Occipital lobe (tissue), 2 donors: ENCODE measurements around the gene HRH3. TPM values are rescaled to one million over a fixed set of nuclear protein-coding genes. Genes with fewer than 3 reads are reported as not detected.

Experiments used
- DNase-seq: peaks from one replicate; lab custom pipeline; 2025; lab: John Stamatoyannopoulos, UW
- total RNA-seq: library from RNA; depleted of rRNA; stranded (reverse); fragments of >200 nt; gene quantifications from one replicate; pipeline ENCODE4 v1.2.3, GENCODE V29; 2014

Gene HRH3
- total RNA-seq, 1 donor from 2014 or later = 0.47 TPM

- DNase-seq = no peak
Observed at GRCh38 chr20:62230696-62231095, 10.6 kb upstream of the HRH3 start.

- DNase-seq = no peak
Observed at GRCh38 chr20:62230276-62230675, 10.2 kb upstream of the HRH3 start.

GRCh38 chr20:62229667-62230066, 9.6 kb upstream of the HRH3 start:
- no peak for DNase-seq

DNA sequence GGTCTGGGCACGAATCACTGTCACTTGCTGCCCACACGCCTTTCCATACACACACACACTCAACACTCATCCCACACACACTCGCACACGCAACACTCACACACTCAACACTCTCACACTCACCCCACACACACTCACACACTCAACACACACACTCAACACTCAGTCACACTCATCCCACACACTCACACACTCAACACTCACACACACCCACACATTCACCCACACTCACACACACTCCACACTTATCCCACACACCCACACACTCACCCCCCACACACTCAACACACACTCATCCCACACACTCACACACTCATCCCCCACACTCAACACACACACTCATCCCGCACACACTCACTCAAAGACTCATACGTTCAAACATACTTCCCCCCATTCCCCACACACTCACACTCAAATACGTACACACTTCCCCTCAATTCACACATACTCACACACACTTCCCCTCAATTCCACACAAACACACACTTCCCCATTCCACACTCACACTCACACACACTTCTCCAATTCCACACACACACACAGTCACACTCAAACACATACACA, 9.0 kb upstream of the HRH3 start:
- no peak for DNase-seq

DNA sequence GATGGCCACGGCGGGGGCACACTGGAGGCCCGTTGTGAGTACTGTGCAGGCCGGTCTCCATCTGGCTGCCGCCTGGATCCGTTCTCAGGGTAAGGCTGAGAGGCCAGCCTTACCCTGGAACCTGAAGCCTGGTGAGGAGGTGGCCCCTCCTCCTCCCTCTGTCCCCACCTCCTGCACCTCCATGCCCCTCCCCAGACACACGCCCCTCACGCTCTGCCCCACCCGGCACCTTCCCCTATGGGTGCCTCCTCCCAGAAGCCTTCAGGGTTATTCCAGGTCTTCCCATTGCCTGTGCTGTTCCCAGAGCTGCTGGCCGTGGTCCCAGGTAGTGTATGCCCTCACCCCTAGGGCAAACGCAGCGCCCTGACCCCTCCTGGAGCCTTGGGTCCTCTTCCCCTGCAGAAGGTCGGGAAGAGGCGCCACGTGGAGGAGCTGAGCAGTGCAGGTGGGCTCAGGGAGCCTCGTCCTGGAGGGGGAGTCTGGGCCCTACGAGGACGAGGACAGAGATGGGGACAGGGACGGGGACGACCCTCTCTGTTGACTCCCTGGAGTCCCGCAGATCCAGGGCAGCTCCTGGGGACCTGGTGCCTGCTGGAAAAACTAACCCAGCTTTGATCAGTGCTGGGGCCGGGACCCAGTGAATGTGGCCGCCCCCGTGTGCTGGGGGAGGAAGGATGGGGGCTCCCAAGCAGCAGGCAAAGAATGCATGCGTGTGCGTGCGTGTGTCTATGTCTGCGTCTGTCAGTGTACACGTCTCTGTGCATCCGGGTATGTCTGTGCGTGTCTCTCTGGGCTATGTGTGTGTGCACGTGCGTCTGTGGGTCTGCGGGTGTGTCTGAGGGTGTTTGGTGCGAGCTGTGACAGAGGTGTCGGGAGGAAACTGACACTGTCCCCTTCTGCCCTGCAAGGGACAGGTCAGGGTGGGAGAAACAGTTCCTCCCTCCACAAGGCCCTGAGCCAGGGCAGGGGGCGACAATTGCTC, 8.2 kb upstream of the HRH3 start:
- no peak for DNase-seq

DNA sequence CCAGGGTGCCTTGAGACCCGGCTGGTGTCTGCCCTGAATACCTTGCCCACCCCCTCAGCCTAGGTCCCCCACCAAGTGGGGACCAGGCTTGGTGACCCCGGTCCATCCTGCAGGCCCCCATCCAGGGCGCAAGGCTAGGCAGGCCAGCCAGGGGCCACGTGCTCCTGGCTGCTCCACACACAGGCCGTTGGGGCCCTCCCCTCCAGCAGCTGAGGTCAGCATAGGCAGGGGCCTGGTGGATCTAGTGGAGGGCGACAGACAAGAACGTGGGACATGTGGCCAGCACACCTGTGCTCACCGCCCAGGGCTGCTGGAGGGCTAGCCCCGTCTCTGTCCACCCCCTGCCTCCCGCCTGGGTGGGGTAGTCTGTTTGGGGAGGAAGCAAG, 7.5 kb upstream of the HRH3 start:
- no peak for DNase-seq

- no peak for DNase-seq
Observed at GRCh38 chr20:62226707-62227590, 6.9 kb upstream of the HRH3 start.

GRCh38 chr20:62225820-62226635, 6.0 kb upstream of the HRH3 start:
- DNase-seq = no peak

- no peak for DNase-seq
Observed at GRCh38 chr20:62225026-62225425, 4.9 kb upstream of the HRH3 start.

GRCh38 chr20:62224113-62224855, 4.2 kb upstream of the HRH3 start:
- DNase-seq = no peak

GRCh38 chr20:62223571-62223970, 3.5 kb upstream of the HRH3 start:
- no peak for DNase-seq

- DNase-seq = no peak
Observed at GRCh38 chr20:62222972-62223371, 2.9 kb upstream of the HRH3 start.

GRCh38 chr20:62222266-62222850, 2.3 kb upstream of the HRH3 start:
- DNase-seq = no peak

- DNase-seq = no peak
Observed at GRCh38 chr20:62220666-62221568, 839 bp upstream of the HRH3 start.

GRCh38 chr20:62219101-62219991, 732 bp downstream of the HRH3 start:
- DNase-seq = no peak

DNA sequence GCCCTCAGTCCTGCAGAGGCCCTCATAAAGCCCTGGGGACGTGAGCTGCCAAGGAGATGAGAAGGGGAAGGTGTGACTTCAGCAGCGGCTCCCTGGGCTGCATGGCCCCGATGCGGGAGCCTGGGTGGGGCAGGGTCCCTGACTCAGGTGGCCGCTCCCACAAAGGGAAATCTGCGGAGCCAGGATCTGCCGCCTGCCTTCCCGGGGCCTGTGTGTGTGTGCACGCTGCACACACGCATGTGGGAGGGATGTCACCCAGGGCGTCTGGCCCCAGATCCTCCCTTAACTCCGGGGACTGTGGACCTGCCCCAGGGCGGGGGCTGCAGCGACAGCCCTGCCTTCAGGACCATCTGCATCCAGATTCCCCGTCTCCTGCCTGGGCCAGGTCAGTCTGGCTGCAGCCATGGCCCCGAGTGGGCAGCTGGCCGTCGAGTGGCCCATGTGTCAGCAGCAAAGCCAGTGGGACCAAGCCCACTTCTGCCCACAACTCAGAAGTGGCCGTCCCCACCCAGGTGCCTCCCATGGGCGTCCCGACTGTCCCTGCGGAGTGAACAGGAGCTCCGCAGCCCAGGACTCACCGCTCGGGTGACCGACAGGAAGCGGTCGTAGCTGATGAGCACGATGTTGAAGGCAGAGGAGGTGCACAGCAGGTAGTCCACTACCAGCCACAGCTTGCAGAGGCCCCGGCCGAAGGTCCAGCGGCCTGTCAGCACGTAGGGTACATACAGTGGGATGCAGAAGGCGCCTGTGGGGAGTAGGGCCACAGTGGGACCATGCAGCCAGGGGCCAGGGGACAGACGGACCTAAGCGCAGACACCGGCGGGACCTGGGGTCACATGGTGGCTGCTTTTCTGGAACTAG, 1.9 kb downstream of the HRH3 start:
- no peak for DNase-seq
